GM21390 (cell line): Measurements from ENCODE around the gene WWP2.
"Not testable (repeated sequence)": the region's sequence is repeated elsewhere in the genome, so short reads cannot be mapped to it uniquely, and the experiment has no call there.

Experiments used
- ATAC-seq: cut with Tn5 transposase; IDR thresholded peaks from one replicate; pipeline ENCODE4 v1.9.1; 2021; ENCODE audit not compliant: unreplicated experiment

The WWP2 gene

DNA sequence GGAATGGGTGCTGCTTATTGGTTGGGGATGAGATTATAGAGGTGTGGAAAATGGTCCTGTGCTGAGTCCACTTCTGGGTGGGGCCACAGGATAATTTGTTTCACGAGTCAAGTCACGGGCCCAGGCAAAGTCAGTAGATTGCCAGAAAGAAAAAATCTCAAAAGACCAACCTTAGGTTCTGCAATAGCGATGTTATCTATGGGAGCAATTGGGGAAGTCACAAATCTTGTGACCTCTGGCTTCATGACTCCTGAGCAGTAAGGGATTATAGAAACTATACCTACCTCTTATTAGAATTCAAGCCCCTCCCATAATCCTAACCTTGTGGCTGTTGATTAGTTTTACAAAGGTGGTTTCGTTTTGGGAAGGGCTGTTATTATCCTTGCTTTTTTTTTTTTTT is 31.4 kb downstream of the WWP2 start:
- ATAC-seq, result no peak

DNA sequence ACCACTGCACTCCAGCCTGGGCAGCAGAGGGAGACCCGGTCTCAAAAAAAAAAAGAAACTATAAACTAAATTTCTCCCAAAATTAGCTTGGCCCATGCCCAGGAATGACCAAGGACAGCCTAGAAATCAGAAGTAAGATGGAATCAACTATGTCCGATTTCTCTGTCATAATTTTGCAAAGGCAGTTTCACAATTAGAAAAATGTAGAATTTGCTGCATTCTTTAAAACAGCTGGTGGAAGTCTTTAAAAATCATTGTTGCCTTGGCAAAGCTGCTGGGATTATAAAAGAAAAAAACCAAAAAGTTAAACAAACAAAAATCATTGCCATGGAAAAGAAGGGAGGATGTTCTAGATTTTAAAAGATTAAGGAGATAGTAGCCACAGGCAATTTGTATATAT is 32.4 kb downstream of the WWP2 start:
- no peak for ATAC-seq

DNA sequence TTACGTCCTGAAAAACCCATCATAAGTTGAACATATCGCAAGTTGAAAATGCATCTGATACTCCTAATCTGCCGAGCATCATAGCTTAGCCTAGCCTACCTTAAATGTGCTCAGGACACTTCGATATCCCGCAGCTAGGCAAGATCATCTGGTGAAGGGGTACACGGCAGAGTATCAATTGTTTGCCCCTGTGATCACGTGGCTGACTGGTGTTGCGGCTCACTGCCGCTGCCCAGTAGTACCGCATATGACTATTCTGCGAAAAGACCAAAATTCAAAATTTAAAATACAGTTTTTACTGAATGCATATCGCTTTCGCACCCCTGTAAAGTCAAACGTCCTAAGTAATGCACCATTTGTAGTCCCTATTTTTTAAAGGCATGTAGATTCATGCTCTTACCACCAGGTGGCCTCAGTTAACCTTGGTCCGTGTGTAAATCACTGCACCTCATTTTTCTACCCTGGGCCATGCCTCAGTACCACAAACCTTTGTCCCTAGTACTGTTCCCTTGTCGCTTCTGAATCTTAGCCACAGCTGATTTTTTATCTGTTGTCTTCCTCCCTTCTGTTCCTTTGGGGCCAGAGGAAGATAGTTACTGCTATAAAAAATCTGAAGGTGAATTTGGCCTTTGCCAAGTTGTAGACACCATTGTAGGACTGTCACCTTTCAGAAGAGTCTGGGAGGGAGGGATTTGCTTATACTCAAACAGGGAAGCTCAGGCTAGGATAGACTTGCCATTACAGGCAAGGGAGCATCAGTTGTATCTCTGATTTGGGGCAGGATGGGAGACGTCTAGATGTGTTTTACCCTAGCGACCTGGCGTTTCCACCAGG is 34.4 kb downstream of the WWP2 start:
- ATAC-seq, result no peak

DNA sequence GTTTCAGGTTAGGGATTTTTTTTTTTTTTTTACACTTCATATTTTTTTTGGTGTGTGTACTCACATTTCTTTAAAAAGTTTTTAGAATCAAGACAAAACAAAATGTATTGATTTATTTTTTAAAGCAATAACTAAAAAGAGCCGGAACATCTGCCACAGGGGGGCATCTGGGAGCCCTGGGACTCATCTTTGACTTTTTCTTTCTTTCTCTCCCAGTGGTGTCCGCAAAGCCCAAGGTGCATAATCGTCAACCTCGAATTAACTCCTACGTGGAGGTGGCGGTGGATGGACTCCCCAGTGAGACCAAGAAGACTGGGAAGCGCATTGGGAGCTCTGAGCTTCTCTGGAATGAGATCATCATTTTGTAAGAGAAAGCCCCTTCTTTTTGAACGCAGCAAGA is 36.3 kb downstream of the WWP2 start:
- no peak for ATAC-seq

DNA sequence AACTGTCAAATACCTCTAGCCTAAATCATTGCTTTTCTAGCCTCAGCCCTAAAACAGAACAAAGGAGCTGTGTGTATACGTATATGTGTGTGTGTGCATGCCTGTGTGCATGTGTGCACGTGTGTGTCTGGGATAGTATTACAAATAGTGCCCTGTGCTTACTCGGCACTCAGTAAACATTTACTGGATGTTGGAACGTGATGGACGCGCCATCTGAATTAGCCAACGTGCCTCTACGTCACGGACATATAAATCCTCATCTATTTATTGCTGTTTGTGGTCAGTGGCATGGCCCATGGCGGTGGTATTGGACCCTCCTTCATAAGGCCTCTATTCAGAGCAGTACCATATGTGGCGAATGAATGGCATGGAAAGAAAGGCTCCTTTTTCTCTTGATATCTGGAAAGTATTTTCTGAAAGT is 37.5 kb downstream of the WWP2 start:
- no peak for ATAC-seq

DNA sequence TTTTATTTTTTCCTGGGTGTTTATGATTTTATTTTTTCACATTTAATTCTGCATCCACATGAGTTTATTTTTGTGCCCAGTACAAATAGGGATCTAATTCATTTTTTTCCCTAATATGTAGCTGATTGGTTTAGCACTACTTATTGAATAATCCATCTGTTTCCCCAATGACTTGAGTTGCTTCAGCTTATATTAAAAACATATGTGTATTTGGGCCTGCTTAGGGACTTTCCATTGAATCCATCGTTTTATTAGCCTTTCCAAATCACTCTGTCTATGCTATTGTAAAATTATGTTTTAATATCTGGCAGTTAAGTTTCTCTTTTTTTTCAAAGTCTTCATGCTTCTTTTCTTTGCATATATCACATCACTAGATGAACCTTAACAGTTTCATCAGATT is 42.2 kb downstream of the WWP2 start:
- ATAC-seq, result no peak

DNA sequence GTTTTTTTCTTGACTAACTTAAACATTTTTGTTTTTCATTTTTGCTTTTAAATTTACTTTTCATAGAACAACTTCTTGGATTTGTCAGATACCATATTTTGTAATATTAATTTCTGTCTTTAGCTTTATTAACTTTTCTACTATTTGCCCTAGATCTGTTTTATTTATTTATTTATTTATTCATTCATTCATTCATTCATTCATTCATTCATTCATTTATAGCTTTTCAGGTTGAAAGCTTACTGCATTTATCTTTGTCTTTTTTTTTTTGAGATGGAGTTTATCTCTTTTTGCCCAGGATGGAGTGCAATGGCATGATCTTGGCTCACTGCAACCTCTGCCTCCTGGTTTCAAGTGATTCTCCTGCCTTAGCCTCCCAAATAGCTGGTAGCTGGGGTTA is 44.6 kb downstream of the WWP2 start:
- not testable (repeated sequence) for ATAC-seq

DNA sequence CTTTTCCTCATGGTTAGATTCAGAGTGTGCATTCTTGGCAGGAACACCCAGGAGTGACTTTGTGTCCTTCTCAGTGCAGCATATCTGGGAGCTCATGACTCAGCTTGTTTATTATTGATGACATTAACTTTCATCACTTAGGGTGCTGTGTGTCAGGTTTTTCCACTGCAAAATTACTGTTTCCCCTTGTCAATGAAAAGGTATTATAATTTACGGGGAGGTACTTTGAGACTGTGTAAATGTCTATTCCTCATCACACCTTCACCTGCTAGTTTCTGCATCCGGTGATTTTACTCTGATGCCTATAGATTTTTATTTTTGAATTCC is 50.5 kb downstream of the WWP2 start:
- no peak for ATAC-seq

DNA sequence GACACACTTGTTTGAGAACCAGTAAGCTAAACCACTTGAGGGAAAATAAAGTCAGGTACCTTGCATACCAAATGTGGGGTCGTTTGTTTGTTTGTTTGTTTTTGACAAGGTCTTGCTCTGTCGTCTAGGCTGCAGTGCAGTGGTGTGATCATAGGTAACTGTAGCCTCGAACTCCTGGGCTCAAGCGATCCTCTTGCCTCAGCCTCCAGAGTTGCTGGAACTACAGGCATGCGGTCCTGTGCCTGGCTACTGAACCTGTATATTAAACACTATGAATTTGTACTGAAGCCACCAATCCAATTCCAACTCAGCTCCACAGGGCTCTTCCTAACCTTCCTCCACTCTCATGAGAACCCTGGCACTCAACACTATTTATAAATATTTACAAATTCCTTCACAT is 51.9 kb downstream of the WWP2 start:
- no peak for ATAC-seq

DNA sequence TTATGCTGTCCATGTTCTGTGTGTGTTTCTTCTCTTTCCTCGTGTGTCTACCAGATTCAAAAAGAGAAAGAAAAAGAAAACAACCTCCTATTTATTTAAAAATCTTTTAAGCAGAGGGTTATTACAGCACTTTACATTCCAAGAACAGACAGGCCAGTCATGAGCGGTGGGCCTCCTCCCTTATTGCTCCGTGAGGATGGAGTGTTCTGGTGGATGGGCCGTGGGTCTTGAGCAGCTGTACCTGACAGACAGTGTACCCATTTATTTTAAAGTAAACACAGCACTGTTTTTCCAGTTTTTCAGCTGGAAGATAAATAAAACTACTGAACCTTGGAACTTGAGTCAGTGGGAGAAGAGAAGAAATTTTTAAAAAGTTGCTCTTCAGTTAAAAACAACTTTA is 52.4 kb downstream of the WWP2 start:
- ATAC-seq, result no peak

DNA sequence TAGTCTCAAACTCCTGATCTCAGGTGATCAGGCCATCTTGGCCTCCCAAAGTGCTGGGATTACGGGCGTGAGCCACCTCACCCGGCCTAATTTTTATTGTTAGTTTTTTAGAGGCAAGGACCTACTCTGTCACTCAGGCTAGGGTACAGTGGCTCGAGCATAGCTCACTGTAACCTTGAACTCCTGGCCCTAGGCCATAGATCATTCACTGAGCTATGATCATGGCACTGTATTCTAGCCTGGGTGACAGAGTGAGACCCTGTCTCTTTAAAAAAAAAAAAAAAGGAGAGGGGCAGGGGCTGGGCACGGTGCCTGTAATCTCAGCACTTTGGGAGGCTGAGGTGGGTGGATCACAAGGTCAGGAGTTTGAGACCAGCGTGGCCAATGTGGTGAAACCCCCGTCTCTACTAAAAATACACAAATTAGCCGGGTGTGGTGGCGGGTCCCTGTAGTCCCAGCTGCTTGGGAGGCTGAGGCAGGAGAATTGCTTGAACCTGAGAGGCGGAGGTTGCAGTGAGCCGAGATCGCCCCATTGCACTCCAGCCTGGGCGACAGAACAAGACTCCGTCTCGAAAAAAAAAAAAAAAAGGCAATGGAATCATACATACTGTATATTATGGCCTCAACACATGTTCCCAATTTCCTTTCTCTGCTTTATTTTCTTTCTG is 53.2 kb downstream of the WWP2 start:
- ATAC-seq, result not testable (repeated sequence)

DNA sequence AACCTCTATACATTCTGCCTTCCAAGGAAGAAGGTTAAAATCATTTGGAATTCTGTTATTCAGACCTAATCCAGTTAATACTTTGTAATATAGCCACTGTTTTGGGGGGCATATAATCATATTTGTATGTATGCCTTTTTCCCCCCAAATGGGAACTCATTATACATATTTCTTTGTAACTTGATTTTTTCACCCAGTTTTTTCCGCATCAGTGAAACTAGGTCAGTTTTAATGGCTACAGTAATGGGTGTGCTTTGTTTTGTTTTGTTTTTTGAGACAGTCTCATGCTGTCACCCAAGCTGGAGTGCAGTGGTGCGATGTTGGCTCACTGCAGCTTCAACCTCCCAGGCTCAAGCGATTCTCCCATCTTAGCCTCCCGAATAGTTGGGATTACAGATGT is 54.9 kb downstream of the WWP2 start:
- no peak for ATAC-seq

DNA sequence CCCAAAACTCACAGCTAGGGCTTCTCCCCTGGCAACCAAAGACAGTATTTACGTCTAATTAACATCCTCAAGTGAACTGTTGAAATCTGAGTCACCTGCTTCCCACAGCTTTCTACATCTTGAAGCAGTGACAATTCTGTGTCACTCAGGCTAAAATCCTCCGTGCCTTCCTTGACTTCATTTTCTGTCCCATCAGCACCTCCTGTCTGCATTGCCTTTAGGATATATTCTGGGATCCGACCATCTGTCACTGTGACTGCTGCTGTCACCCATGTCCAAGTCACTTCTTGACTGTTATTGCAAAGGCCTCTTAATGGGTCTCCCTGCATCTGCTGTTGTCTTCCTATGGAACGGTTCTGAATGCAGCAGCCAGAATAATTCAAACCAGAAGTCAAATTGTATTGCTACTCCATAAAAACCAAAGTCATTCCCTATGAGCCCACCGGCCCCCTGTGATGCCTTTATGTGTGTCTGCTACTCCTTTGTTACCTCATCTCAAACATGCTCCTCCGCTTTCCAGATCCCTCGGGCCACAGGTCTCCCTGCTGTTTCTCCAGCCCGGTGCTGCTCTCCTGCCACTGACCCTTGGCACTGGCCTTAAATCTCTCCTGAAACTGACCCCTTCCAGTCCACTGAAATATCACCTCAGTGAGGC is 56.9 kb downstream of the WWP2 start:
- no peak for ATAC-seq

DNA sequence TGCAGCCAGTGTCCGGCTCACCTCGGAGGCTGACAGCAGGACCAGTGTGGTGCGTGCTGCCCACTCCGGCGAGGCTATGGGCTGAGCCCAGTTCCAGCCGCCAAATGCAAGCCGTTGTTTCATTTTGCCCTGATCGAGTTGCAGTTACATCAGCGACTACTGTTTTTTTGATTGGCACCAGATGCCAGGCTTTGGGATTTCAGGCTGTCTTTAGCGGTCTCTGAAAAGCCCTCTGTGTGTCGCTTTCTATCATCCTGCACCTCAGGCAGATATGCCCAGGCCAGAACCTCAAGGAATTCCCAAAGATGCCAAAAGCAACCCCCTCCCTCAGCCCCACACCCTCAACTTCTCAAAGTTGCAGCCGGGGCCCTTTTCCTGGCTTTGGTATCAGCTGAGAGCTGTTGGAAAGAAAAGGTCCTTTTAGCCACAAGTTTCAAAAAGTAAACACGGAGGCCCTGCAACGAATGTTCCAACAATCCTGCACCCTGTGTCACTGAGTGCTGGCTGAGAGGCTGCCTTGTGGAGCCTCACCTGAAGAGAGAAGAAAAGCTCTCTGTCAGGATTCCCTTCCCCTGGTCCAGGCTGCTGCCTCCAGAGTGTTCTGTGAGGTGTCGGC is 58.9 kb downstream of the WWP2 start:
- no peak for ATAC-seq

DNA sequence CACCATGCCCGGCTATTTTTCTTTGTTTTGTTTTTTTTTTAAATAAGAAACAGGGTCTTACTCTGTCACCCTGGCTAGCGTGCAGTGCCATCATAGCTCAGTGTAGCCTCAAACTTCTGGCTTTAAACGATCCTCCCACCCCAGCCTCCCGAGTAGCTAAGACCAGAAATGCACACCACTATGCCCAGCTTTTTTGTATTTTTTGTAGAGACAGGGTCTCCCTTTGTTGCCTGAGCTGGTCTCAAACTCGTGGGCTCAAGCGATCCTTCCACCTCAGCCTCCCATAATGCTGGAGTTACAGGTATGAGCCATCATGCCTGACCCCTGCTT is 59.7 kb downstream of the WWP2 start:
- no peak for ATAC-seq

DNA sequence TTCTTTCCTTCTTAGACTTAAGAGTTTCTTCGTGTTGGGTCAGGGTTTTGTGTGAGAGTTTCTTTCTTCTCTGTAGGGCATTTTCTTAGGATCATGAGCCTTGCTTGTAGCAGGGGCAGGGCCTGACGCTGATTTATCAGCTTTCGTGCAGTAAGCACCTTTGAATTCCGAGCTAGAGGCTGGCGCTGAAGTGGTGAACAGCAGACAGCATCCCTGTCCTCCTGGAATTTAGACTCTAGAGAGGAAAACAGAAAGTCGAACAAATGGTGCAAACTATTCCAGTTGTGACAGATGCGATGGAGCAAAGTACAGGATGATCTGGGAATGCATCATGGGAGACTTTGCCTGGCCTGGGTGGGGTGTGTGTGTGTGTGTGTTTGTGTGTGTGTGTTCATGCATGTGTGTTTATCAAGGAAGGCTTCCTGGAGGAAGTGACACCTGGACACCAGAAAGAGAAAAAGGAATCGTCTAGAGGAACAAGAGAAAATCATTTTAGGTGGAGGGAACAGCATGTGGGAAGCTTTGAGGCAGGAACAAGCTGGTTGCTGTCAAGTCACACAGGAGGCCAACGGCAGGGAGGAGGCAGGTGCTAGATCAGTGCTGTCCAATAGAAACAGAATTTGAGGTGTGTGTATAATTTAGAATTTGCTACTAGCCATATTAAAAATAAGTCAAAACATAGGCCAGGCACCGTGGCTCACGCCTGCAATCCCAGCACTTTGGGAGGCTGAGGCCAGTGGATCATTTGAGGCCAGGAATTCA is 60.2 kb downstream of the WWP2 start:
- ATAC-seq, result no peak

DNA sequence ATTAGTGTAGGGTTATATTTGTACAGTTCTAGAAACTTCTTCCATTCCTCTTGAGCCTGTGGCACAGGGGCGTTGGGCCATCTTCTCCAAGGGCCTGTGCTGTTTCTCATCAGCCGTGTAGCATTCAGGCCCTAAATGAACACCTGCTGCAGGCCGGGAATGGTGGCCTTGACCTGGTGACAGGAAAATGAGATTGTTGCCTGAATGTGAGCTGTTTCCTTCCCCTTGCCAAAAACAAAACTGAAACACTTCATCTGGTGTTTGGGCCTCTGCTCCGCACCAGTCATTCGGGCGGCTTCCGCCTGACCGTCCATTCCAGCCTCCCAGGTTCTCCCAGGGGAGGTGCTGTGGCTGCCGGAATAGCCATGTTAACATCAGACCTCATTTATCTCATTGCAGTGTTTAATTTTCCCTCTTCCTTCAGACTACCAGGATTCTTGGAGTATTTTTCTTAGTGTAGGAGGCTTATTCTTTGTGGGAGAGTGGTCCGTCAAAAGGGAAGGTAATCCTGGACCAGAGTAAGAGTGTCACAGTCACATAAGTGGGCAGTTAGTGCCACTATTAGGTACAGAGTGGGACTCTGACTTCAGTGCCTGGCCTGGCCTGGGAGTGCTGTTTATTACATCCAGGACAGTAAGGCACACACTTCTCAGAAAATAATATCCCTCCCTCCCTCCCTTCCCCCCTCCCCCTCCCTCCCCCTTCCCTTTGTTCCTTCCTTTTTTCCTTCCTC is 61.9 kb downstream of the WWP2 start:
- peak; percentile 87 for ATAC-seq

DNA sequence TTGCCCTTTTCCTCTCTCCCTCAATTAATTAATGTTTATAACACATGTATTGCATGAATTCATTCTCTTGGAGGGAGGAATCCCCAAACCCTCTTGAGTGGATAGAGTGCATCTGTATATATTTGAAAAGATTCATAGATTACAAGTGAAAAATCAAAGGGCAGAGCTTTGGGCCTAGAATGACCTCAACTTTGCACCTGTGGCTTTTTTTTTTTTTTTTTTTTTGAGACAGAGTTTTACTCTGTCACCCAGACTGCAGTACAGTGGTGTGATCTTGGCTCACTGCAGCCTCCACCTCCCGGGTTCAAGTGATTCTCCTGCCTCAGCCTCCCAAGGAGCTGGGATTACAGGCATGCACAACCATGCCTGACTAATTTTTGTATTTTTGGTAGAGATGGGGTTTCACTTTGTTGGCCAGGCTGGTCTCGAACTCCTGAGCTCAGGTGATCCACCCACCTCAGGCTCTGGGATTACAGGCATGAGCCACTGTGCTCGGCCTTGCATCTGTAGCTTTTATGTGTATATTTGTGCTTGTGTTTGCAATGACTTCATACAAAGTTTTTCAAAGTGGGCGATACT is 62.5 kb downstream of the WWP2 start:
- not testable (repeated sequence) for ATAC-seq

DNA sequence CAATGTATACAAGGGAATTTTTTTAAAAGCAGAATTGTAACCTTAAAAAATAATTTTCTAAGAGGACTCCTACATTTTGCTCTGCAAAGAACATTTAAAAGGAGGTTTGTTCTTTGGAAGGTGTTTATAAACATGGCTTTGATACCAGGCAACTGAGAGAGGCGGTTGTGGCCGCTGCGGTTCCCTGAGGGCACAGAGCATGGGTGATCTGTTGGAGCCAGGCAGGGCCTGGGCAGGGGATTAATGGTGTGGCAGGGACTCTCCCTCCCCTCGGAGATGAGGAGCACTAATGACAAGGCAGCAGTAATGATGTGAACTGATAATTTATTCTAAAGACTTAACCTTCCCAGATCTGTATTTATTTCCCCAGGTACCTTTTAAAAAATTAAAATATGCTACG is 65.4 kb downstream of the WWP2 start:
- ATAC-seq, result no peak

DNA sequence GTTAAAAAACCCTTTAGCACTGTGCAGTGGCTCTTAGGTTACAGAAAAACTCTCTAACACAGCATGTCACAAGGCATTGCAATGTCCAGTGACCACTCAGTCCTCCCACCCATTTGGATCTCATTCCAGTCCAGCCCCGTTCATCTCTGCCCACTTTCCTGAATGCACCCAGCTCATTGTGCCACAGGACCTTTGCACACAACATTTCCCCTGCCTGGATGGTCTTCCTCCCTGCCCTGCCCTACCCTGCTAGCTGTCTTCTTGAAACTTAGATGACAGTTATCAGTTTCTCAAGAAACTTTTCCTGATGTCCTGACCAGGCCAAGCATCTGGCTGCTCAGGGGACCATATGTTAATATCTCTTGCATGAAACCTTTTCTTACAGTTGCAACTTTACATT is 67.2 kb downstream of the WWP2 start:
- no peak for ATAC-seq
